ENCODE data around the gene HS6ST3.

DNA sequence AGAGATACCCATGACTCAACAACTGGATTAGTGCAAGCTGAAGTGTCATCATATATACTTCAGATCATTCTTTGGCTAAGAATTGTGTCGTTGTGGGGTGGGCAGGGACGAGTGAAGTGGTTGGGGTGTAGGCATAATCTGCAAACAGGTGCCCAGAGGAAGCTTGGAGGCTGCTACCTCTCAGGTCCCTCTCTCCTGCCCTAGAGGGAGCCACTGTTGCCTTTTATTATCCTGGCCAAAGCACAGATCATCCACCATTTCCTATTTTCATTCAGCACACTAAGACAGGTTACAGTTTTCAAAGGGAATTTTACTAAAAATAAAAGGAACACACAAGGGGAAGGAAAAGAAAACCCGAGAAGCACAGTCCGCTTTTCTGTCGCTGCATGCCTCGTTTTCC lies 126.6 kb downstream of the HS6ST3 start:
- TF ChIP-seq, protein P1, sequence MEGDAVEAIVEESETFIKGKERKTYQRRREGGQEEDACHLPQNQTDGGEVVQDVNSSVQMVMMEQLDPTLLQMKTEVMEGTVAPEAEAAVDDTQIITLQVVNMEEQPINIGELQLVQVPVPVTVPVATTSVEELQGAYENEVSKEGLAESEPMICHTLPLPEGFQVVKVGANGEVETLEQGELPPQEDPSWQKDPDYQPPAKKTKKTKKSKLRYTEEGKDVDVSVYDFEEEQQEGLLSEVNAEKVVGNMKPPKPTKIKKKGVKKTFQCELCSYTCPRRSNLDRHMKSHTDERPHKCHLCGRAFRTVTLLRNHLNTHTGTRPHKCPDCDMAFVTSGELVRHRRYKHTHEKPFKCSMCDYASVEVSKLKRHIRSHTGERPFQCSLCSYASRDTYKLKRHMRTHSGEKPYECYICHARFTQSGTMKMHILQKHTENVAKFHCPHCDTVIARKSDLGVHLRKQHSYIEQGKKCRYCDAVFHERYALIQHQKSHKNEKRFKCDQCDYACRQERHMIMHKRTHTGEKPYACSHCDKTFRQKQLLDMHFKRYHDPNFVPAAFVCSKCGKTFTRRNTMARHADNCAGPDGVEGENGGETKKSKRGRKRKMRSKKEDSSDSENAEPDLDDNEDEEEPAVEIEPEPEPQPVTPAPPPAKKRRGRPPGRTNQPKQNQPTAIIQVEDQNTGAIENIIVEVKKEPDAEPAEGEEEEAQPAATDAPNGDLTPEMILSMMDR (IDR thresholded peaks at IDR 0.05): no peak
- TF ChIP-seq EP300 (IDR thresholded peaks at IDR 0.05; ENCODE audit: low read depth): no peak
- TF ChIP-seq POLR2A (IDR thresholded peaks at IDR 0.05): no peak

Data from transverse colon (tissue), 3 donors.